Activated T-helper 2 cell treated with anti-CD3 and anti-CD28 coated beads, Interferon-gamma antibody, Interleukin-2, Interleukin-4, amounts not matched to agents 10 μg/mL and 5 μg/mL and 100 μg/mL, durations not matched to agents 14 hours and 24 hours and 36 hours (primary cell): ENCODE measurements around the gene ACBD6. TPM values are rescaled to one million over a fixed set of nuclear protein-coding genes. Genes with fewer than 3 reads are reported as not detected.

Source experiments
- DNase-seq: peaks from one replicate; pipeline ENCODE4 v3.0.0; 2021; ENCODE audit warnings: low spot score
- H3K27ac Mint-ChIP-seq: one replicate; pipeline ENCODE4 v1.8.0; 2021; ENCODE audit warnings: mixed read lengths
- H3K27me3 Mint-ChIP-seq: one replicate; pipeline ENCODE4 v1.8.0; 2021; ENCODE audit warnings: low read depth, mixed read lengths
- H3K36me3 Mint-ChIP-seq: one replicate; pipeline ENCODE4 v1.8.0; 2021; ENCODE audit warnings: low read depth, mixed read lengths
- H3K4me1 Mint-ChIP-seq: one replicate; pipeline ENCODE4 v1.8.0; 2021; ENCODE audit warnings: low read depth, mixed read lengths
- H3K4me3 Mint-ChIP-seq: one replicate; pipeline ENCODE4 v1.8.0; 2021; ENCODE audit warnings: low read depth, mild to moderate bottlenecking, moderate library complexity, mixed read lengths
- H3K9me3 Mint-ChIP-seq: one replicate; pipeline ENCODE4 v1.8.0; 2021; ENCODE audit warnings: mixed read lengths
- intact Hi-C: fragments of 100-400 bp; cut with micrococcal nuclease; formaldehyde crosslinking; loops from one replicate; pipeline ENCODE4 v1.15.1; 2023
- total RNA-seq: library from RNA; stranded (reverse); gene quantifications from 2 replicates; pipeline ENCODE4 v1.2.3, GENCODE V29; 2022

ACBD6 gene
- total RNA-seq, 1 donor from 2014 or later = 48.9 TPM

- Mint-ChIP-seq H3K36me3 (peaks cover 5% of the 10 kb centered on the region), H3K27ac (no peak overlapping the region)
Measured at GRCh38 chr1:180310095-180310494, 192.3 kb downstream of the ACBD6 start.

GRCh38 chr1:180309338-180309737, 193.0 kb downstream of the ACBD6 start:
- Mint-ChIP-seq H3K27me3 (no peaks in the 10 kb centered on the region), H3K9me3 (peaks cover 11% of the 10 kb centered on the region), H3K36me3 (peaks cover 5% of the 10 kb centered on the region), H3K27ac (no peak overlapping the region), H3K4me1 (no peaks in the 10 kb centered on the region), H3K4me3 (no peak overlapping the region)
- no peak for DNase-seq
- intact Hi-C loops = no loop called here

More at GRCh38 chr1:180310095-180310494, 192.3 kb downstream of the ACBD6 start:
- intact Hi-C loops = no loop called here
- Mint-ChIP-seq H3K4me3 (no peak overlapping the region), H3K9me3 (peaks cover 10% of the 10 kb centered on the region), H3K4me1 (no peaks in the 10 kb centered on the region), H3K27me3 (no peaks in the 10 kb centered on the region)
- no peak for DNase-seq

- no peak for DNase-seq
- Mint-ChIP-seq H3K27me3 (no peaks in the 10 kb centered on the region), H3K4me1 (peaks cover 3% of the 10 kb centered on the region), H3K4me3 (no peak overlapping the region), H3K36me3 (peaks cover 3% of the 10 kb centered on the region), H3K9me3 (peaks cover 5% of the 10 kb centered on the region), H3K27ac (no peak overlapping the region)
- intact Hi-C loops = no loop called here
Measured at GRCh38 chr1:180301135-180301742, 201.1 kb downstream of the ACBD6 start.

GRCh38 chr1:180299479-180300221, 202.7 kb downstream of the ACBD6 start:
- Mint-ChIP-seq H3K9me3 (no peaks in the 10 kb centered on the region), H3K27ac (no peak overlapping the region), H3K36me3 (peaks cover 6% of the 10 kb centered on the region), H3K27me3 (no peaks in the 10 kb centered on the region), H3K4me3 (no peak overlapping the region), H3K4me1 (peaks cover 8% of the 10 kb centered on the region)
- intact Hi-C loops = no loop called here
- no peak for DNase-seq

- peaks cover 3% of the 10 kb centered on the region for H3K36me3 Mint-ChIP-seq
- intact Hi-C loops = no loop called here
- no peaks in the 10 kb centered on the region for H3K27me3 Mint-ChIP-seq
- H3K4me3 Mint-ChIP-seq = no peak overlapping the region
- H3K9me3 Mint-ChIP-seq = peaks cover 8% of the 10 kb centered on the region
- H3K27ac Mint-ChIP-seq = no peak overlapping the region
- no peak for DNase-seq
- H3K4me1 Mint-ChIP-seq = peaks cover 12% of the 10 kb centered on the region
Measured at GRCh38 chr1:180295999-180296398, 206.4 kb downstream of the ACBD6 start.

- no peak overlapping the region for H3K4me3 Mint-ChIP-seq
- H3K36me3 Mint-ChIP-seq = peaks cover 6% of the 10 kb centered on the region
- H3K9me3 Mint-ChIP-seq = peaks cover 8% of the 10 kb centered on the region
- intact Hi-C loops = no loop called here
- peaks cover 20% of the 10 kb centered on the region for H3K4me1 Mint-ChIP-seq
- no peaks in the 10 kb centered on the region for H3K27me3 Mint-ChIP-seq
- no peak for DNase-seq
- no peak overlapping the region for H3K27ac Mint-ChIP-seq
Measured at GRCh38 chr1:180294711-180295110, 207.7 kb downstream of the ACBD6 start.

GRCh38 chr1:180291004-180291403, 211.4 kb downstream of the ACBD6 start:
- DNase-seq = no peak
- Mint-ChIP-seq H3K27ac (no peak overlapping the region), H3K27me3 (no peaks in the 10 kb centered on the region), H3K9me3 (peaks cover 8% of the 10 kb centered on the region), H3K4me3 (no peak overlapping the region), H3K36me3 (peaks cover 13% of the 10 kb centered on the region), H3K4me1 (peaks cover 27% of the 10 kb centered on the region)
- intact Hi-C loops = no loop called here

- Mint-ChIP-seq H3K36me3 (peaks cover 13% of the 10 kb centered on the region), H3K27me3 (no peaks in the 10 kb centered on the region), H3K9me3 (peaks cover 8% of the 10 kb centered on the region), H3K4me3 (no peak overlapping the region), H3K4me1 (peaks cover 23% of the 10 kb centered on the region), H3K27ac (no peak overlapping the region)
- no peak for DNase-seq
- intact Hi-C loops = no loop called here
Measured at GRCh38 chr1:180290265-180291001, 211.9 kb downstream of the ACBD6 start.

- Mint-ChIP-seq H3K4me1 (peaks cover 23% of the 10 kb centered on the region), H3K36me3 (peaks cover 10% of the 10 kb centered on the region), H3K9me3 (peaks cover 8% of the 10 kb centered on the region), H3K27ac (no peak overlapping the region), H3K27me3 (no peaks in the 10 kb centered on the region), H3K4me3 (no peak overlapping the region)
- DNase-seq = no peak
- intact Hi-C loops = no loop called here
Measured at GRCh38 chr1:180288940-180289339, 213.4 kb downstream of the ACBD6 start.

GRCh38 chr1:180287988-180288705, 214.2 kb downstream of the ACBD6 start:
- no peak for DNase-seq
- no peaks in the 10 kb centered on the region for H3K27me3 Mint-ChIP-seq
- H3K27ac Mint-ChIP-seq = no peak overlapping the region
- H3K9me3 Mint-ChIP-seq = peaks cover 8% of the 10 kb centered on the region
- no peak overlapping the region for H3K4me3 Mint-ChIP-seq
- H3K4me1 Mint-ChIP-seq = peaks cover 23% of the 10 kb centered on the region
- intact Hi-C loops = no loop called here
- peaks cover 10% of the 10 kb centered on the region for H3K36me3 Mint-ChIP-seq

- peaks cover 10% of the 10 kb centered on the region for H3K36me3 Mint-ChIP-seq
- H3K27me3 Mint-ChIP-seq = no peaks in the 10 kb centered on the region
- H3K9me3 Mint-ChIP-seq = no peaks in the 10 kb centered on the region
- no peak for DNase-seq
- intact Hi-C loops = no loop called here
- no peak overlapping the region for H3K4me3 Mint-ChIP-seq
- H3K27ac Mint-ChIP-seq = no peak overlapping the region
- H3K4me1 Mint-ChIP-seq = peaks cover 19% of the 10 kb centered on the region
Measured at GRCh38 chr1:180286417-180286816, 216.0 kb downstream of the ACBD6 start.

GRCh38 chr1:180283098-180283497, 219.3 kb downstream of the ACBD6 start:
- H3K4me3 Mint-ChIP-seq = no peak overlapping the region
- no peak overlapping the region for H3K27ac Mint-ChIP-seq
- DNase-seq = no peak
- no peaks in the 10 kb centered on the region for H3K27me3 Mint-ChIP-seq
- H3K4me1 Mint-ChIP-seq = no peaks in the 10 kb centered on the region
- H3K36me3 Mint-ChIP-seq = peaks cover 11% of the 10 kb centered on the region
- no peaks in the 10 kb centered on the region for H3K9me3 Mint-ChIP-seq
- intact Hi-C loops = no loop called here
